Measurements from ENCODE around the gene LPAR1.

- no peak for TF ChIP-seq POLR2A (IDR thresholded peaks at IDR 0.05)
- TF ChIP-seq, protein P1, sequence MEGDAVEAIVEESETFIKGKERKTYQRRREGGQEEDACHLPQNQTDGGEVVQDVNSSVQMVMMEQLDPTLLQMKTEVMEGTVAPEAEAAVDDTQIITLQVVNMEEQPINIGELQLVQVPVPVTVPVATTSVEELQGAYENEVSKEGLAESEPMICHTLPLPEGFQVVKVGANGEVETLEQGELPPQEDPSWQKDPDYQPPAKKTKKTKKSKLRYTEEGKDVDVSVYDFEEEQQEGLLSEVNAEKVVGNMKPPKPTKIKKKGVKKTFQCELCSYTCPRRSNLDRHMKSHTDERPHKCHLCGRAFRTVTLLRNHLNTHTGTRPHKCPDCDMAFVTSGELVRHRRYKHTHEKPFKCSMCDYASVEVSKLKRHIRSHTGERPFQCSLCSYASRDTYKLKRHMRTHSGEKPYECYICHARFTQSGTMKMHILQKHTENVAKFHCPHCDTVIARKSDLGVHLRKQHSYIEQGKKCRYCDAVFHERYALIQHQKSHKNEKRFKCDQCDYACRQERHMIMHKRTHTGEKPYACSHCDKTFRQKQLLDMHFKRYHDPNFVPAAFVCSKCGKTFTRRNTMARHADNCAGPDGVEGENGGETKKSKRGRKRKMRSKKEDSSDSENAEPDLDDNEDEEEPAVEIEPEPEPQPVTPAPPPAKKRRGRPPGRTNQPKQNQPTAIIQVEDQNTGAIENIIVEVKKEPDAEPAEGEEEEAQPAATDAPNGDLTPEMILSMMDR (IDR thresholded peaks at IDR 0.05): no peak
- TF ChIP-seq POLR2AphosphoS5 (IDR thresholded peaks at IDR 0.05): no peak
Measured at GRCh38 chr9:110950041-110950645, 88.1 kb downstream of the LPAR1 start.
